ENCODE data around the gene DFFB. TPM values are rescaled to one million over a fixed set of nuclear protein-coding genes. Genes with fewer than 3 reads are reported as not detected.
"Not testable (repeated sequence)": the region's sequence is repeated elsewhere in the genome, so short reads cannot be mapped to it uniquely, and the experiment has no call there.

The DFFB gene
- total RNA-seq, 1 donor: 3.6 TPM

DNA sequence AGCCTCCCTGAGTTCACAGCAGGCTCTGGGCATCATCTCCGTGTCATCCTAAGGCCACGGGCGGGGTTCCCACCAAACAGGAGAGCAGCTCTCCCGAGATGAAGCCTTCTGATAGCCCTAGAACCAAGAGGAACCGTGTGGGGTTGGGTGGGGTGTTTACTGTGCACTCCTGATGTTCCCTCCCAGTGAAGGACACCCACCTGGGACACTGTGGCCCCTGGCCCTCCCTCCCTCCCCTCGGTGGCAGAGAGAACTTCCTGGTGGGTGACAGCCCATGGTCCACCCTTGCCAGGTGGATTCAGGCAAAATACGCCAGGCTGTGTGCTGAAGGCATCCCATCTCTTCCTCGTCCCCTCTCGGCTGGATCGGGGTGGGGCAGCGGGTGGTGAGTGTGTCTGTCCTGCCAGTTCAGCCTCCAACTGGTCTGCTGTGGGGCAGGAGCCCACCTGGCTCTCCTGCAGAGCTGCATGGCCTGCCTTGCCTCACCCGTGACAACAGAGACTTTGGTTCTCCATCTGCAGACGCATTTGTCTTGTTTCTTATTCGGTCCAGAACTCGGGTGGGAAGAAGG is 58.4 kb downstream of the DFFB start:
- no peak overlapping the region for H3K4me3 ChIP-seq (ENCODE audit: low read depth, low read length)
- TF ChIP-seq, protein P1, sequence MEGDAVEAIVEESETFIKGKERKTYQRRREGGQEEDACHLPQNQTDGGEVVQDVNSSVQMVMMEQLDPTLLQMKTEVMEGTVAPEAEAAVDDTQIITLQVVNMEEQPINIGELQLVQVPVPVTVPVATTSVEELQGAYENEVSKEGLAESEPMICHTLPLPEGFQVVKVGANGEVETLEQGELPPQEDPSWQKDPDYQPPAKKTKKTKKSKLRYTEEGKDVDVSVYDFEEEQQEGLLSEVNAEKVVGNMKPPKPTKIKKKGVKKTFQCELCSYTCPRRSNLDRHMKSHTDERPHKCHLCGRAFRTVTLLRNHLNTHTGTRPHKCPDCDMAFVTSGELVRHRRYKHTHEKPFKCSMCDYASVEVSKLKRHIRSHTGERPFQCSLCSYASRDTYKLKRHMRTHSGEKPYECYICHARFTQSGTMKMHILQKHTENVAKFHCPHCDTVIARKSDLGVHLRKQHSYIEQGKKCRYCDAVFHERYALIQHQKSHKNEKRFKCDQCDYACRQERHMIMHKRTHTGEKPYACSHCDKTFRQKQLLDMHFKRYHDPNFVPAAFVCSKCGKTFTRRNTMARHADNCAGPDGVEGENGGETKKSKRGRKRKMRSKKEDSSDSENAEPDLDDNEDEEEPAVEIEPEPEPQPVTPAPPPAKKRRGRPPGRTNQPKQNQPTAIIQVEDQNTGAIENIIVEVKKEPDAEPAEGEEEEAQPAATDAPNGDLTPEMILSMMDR (IDR thresholded peaks at IDR 0.05; ENCODE audit: insufficient read depth, low read length): no peak
- no peak for DNase-seq (ENCODE audit: low read depth)

DNA sequence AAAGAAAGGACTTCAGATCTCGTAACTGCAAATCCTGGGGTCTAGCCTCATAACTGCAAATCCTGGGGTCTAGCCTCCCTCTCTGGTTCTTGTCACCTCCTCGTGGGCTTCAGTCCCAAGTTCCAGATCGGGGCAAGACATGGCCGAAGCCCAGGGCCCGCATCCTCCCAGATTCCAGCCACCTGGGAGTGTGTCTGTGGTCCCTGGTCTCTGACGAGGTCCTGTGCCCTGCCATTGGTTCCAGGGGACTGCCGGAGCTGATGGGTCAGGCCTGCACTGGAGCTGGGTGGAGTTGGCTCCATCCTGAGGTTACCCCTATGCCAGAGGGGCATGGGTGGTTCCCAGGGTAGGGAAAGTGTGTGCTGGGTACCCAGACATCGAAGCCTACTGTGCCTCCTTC is 60.5 kb downstream of the DFFB start:
- H3K4me3 ChIP-seq (ENCODE audit: low read depth, low read length): no peak overlapping the region
- DNase-seq (ENCODE audit: low read depth): no peak
- TF ChIP-seq, protein P1 (IDR thresholded peaks at IDR 0.05; ENCODE audit: insufficient read depth, low read length): no peak

DNA sequence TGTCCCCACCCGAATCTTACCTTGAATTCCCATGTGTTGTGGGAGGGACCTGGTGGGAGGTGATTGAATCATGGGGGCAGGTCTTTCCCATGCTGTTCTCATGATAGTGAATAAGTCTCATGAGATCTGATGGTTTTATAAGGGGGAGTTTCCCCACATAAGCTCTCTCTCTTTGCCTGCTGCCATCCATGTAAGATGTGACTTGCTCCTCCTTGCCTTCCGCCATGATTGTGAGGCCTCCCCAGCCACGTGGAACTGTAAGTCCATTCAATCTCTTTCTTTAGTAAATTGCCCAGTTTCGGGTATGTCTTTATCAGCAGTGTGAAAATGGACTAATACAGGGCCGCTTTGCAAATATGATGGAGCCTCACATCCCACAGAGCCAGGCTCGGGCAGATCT is 61.1 kb downstream of the DFFB start:
- DNase-seq (ENCODE audit: low read depth): not testable (repeated sequence)

DNA sequence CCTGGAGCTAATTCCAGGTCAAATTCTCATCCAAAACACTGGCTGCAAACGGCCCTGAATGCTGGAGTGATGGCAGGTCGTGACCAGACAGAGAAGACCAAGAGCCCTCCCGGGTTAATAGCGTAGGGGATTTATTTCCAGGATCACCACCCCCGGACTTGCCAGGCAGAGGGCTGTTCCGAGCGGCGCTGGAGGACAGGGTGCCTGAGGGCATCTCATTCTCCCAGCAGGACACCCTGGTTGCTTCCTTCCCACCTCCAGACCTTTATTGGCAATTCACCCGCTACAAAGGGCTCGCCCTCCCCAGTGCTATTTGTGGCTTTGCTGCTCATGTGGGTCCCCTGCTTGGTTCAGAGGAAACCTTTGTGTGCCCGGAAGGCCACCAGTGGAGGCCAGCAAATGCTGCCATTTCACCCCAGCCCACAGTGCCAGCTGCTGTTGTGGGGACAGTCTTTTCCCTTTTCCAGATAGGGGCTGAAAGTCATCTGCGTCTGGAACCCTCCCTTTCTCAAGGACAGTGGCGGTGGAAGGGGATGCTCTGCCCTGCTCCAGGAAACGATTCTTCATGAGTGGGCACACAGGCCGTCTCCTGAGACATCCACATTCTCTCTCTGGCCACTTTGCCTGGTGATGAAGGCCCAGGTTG is 61.8 kb downstream of the DFFB start:
- DNase-seq (ENCODE audit: low read depth): no peak
- no peak overlapping the region for H3K4me3 ChIP-seq (ENCODE audit: low read depth, low read length)
- TF ChIP-seq, protein P1 (IDR thresholded peaks at IDR 0.05; ENCODE audit: insufficient read depth, low read length): no peak

More for the DNA sequence above, 61.1 kb downstream of the DFFB start:
- not testable (repeated sequence) for H3K4me3 ChIP-seq (ENCODE audit: low read depth, low read length)

DNA sequence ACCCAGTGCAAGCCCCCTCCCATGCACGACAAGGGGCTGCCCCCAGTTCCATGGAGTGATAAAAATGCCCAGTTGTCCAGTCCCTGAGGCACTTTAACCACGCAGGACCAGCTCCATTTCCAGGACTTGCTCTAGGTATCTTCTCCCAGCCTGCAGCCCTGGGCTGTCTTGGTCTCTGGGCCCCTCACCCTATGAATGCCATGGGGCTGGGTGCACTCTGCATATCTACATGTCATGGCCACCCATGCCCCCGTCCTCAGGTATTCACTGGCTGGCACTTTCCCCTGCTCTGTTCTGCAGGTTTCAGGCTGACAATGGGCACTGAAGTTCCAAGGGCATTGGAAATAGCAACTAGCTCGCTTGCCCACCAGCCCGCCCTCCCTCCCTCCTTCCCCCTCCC is 62.4 kb downstream of the DFFB start:
- H3K4me3 ChIP-seq (ENCODE audit: low read depth, low read length): no peak overlapping the region
- no peak for DNase-seq (ENCODE audit: low read depth)
- TF ChIP-seq, protein P1 (IDR thresholded peaks at IDR 0.05; ENCODE audit: insufficient read depth, low read length): no peak

DNA sequence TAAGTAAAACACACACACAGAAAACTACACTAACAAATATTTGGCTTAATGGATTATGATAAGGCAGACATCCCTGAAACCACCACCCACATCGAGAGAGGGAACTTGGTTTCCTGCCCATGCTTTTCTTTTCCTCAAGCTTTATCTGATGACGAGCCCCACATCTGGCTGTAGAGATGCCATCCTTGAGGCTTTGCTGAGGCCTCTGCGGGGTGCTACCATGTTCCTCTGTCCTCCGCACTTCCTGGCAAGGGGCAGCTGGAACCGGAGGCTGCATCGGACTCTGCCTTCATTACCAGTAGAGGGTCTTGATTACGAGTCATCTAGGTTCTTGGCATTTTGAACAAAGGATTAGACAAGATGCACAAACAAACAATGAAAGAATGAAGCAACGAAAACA is 64.5 kb downstream of the DFFB start:
- no peak for DNase-seq (ENCODE audit: low read depth)
- H3K4me3 ChIP-seq (ENCODE audit: low read depth, low read length): no peak overlapping the region
- TF ChIP-seq, protein P1 (IDR thresholded peaks at IDR 0.05; ENCODE audit: insufficient read depth, low read length): no peak

DNA sequence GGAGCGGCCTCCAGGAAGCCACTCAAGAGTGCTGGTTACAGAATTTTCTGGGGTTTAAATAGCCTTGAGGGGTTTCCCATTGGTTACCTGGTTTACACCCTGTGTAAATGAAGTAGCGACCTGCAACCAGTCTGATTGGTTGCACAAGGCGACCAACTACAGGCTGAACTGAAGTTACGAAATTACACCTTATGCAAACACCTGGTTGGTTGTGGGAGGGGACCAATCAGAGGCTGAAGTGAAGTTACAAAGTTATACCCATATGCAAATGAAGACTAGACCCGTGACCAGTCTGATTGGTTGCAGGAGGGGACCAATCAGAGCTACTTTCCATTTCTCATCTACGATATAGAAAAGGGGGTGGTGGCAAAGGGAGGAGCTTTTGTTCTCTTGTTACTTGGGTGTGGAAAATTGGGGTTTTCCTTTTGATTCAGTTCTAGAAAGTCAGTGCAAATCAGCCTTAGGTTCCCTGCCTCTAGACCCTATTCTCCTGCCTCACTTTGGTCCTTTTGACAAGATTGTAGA is 65.0 kb downstream of the DFFB start:
- no peak for DNase-seq (ENCODE audit: low read depth)
- TF ChIP-seq, protein P1 (IDR thresholded peaks at IDR 0.05; ENCODE audit: insufficient read depth, low read length): no peak
- H3K4me3 ChIP-seq (ENCODE audit: low read depth, low read length): no peak overlapping the region
